ENCODE data around the gene TESPA1. TPM values are rescaled to one million over a fixed set of nuclear protein-coding genes. Genes with fewer than 3 reads are reported as not detected.

The TESPA1 gene
- total RNA-seq, 1 experiment from 2014 or later: 0.51 TPM

DNA sequence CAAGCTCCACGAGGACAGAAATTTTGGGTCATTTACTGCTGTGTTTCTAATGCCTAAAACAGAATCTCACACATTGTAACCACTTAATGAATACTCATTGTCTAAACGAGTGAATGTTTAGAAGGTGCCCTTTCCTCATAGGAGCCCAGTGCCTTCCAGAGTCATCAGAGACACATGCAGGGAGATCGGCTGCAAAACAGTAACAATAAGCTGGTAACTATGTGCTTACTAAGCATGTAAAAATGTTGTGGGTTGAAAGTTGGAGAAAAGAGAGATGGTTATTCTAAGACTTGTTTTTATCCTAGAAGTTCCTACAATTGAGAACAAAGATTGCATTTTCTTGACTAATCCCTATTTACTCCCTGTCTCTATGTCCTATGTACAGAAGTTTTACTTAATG is 7.4 kb downstream of the TESPA1 start:
- DNase-seq (ENCODE audit: low read depth, low spot score) (no peak), ATAC-seq (no peak)
- TF ChIP-seq POLR2AphosphoS5 (IDR thresholded peaks at IDR 0.05; ENCODE audit: low read depth, low read length) (no peak), CTCF (IDR thresholded peaks at IDR 0.05) (no peak), SIN3A (IDR thresholded peaks at IDR 0.05; ENCODE audit: borderline replicate concordance, insufficient read depth, low read depth, low read length) (no peak), TCF7L2 (IDR thresholded peaks at IDR 0.05; ENCODE audit: low read depth, low read length) (no peak)
- no TSS peak for BruUV-seq (replicated peaks)
- in situ Hi-C loops (cut with HindIII; ENCODE audit: low pct_unique_long_range_greater_than_20kb, low sequenced_read_pairs): no loop called here
- ChIA-PET CTCF (no interaction called here), POLR2A (interaction anchor here (0.7 kb wide), 1 partner anchor 22 kb away, joined by 4 read pairs; no protein-coding TSS in a partner anchor)
- Histone ChIP-seq H3K4me1 (ENCODE audit: control insufficient read depth, insufficient read depth, low read length) (no peaks in the 10 kb centered on the region), H3K27me3 (ENCODE audit: control insufficient read depth, insufficient read depth, low read length) (peaks cover 20% of the 10 kb centered on the region), H3K4me3 (ENCODE audit: low read depth in 2 of 2, low read length in 2 of 2) (no peak overlapping the region), H3K9me3 (ENCODE audit: control insufficient read depth, insufficient read depth, low read depth, low read length) (no peaks in the 10 kb centered on the region), H3K27ac (ENCODE audit: low read length) (no peak overlapping the region), H3K36me3 (ENCODE audit: control insufficient read depth, insufficient read depth, low read length) (no peaks in the 10 kb centered on the region)
- intact Hi-C loops (cut with micrococcal nuclease; ENCODE audit: unreplicated experiment): no loop called here

DNA sequence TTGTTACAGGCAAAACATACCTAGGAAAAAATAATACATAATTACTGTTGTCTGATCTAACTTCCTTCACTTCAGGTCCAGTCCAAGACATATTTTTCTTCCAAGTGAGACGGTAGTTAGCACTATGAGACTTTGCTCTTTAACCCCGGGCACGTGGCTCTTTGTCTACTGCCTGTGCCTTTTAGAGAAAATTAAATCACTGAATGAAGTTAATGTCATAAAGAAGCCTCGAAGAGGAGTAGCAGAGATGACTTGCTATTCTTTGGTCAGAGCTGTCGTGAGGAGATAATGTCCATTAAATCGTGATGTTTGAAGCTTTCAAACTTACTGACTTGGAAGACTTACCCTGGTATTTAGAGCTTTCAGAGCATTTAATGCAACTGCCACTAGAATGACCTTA is 8.7 kb downstream of the TESPA1 start:
- BruUV-seq (replicated peaks): no TSS peak
- H3K27me3 ChIP-seq (ENCODE audit: control insufficient read depth, insufficient read depth, low read length): peaks cover 22% of the 10 kb centered on the region
- H3K36me3 ChIP-seq (ENCODE audit: control insufficient read depth, insufficient read depth, low read length): no peaks in the 10 kb centered on the region
- TF ChIP-seq POLR2AphosphoS5 (IDR thresholded peaks at IDR 0.05; ENCODE audit: low read depth, low read length): no peak
- intact Hi-C loops (cut with micrococcal nuclease; ENCODE audit: unreplicated experiment) (no loop called here), in situ Hi-C loops (cut with HindIII; ENCODE audit: low pct_unique_long_range_greater_than_20kb, low sequenced_read_pairs) (no loop called here)
- no peak overlapping the region for H3K27ac ChIP-seq (ENCODE audit: low read length)
- no peak overlapping the region for H3K4me3 ChIP-seq (ENCODE audit: low read depth in 2 of 2, low read length in 2 of 2)
- CTCF ChIA-PET: no interaction called here
- DNase-seq (ENCODE audit: low read depth, low spot score) (no peak), ATAC-seq (no peak)
- POLR2A ChIA-PET: no interaction called here
- H3K4me1 ChIP-seq (ENCODE audit: control insufficient read depth, insufficient read depth, low read length): no peaks in the 10 kb centered on the region
- H3K9me3 ChIP-seq (ENCODE audit: control insufficient read depth, insufficient read depth, low read depth, low read length): no peaks in the 10 kb centered on the region

GRCh38 chr12:54975272-54975671 is 9.3 kb downstream of the TESPA1 start:
- Histone ChIP-seq H3K36me3 (ENCODE audit: control insufficient read depth, insufficient read depth, low read length) (no peaks in the 10 kb centered on the region), H3K9me3 (ENCODE audit: control insufficient read depth, insufficient read depth, low read depth, low read length) (no peaks in the 10 kb centered on the region), H3K4me1 (ENCODE audit: control insufficient read depth, insufficient read depth, low read length) (no peaks in the 10 kb centered on the region), H3K4me3 (ENCODE audit: low read depth in 2 of 2, low read length in 2 of 2) (no peak overlapping the region), H3K27ac (ENCODE audit: low read length) (no peak overlapping the region), H3K27me3 (ENCODE audit: control insufficient read depth, insufficient read depth, low read length) (peaks cover 22% of the 10 kb centered on the region)
- no peak for DNase-seq (ENCODE audit: low read depth, low spot score)
- ATAC-seq: no peak
- CTCF ChIA-PET: no interaction called here
- BruUV-seq (replicated peaks): no TSS peak
- POLR2A ChIA-PET: no interaction called here
- intact Hi-C loops (cut with micrococcal nuclease; ENCODE audit: unreplicated experiment): no loop called here
- TF ChIP-seq, protein P1, sequence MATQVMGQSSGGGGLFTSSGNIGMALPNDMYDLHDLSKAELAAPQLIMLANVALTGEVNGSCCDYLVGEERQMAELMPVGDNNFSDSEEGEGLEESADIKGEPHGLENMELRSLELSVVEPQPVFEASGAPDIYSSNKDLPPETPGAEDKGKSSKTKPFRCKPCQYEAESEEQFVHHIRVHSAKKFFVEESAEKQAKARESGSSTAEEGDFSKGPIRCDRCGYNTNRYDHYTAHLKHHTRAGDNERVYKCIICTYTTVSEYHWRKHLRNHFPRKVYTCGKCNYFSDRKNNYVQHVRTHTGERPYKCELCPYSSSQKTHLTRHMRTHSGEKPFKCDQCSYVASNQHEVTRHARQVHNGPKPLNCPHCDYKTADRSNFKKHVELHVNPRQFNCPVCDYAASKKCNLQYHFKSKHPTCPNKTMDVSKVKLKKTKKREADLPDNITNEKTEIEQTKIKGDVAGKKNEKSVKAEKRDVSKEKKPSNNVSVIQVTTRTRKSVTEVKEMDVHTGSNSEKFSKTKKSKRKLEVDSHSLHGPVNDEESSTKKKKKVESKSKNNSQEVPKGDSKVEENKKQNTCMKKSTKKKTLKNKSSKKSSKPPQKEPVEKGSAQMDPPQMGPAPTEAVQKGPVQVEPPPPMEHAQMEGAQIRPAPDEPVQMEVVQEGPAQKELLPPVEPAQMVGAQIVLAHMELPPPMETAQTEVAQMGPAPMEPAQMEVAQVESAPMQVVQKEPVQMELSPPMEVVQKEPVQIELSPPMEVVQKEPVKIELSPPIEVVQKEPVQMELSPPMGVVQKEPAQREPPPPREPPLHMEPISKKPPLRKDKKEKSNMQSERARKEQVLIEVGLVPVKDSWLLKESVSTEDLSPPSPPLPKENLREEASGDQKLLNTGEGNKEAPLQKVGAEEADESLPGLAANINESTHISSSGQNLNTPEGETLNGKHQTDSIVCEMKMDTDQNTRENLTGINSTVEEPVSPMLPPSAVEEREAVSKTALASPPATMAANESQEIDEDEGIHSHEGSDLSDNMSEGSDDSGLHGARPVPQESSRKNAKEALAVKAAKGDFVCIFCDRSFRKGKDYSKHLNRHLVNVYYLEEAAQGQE (IDR thresholded peaks at IDR 0.05; ENCODE audit: insufficient read depth in 1 of 2, low read depth in 2 of 2, low read length in 1 of 2): no peak
- no peak for TF ChIP-seq CTCF (IDR thresholded peaks at IDR 0.05)
- no peak for TF ChIP-seq SIN3A (IDR thresholded peaks at IDR 0.05; ENCODE audit: borderline replicate concordance, insufficient read depth, low read depth, low read length)
- no peak for TF ChIP-seq TCF7L2 (IDR thresholded peaks at IDR 0.05; ENCODE audit: low read depth, low read length)
- no peak for TF ChIP-seq POLR2AphosphoS5 (IDR thresholded peaks at IDR 0.05; ENCODE audit: low read depth, low read length)
- in situ Hi-C loops (cut with HindIII; ENCODE audit: low pct_unique_long_range_greater_than_20kb, low sequenced_read_pairs): no loop called here
